WTC11 (cell line): ENCODE results near the gene GSG1L. TPM values are rescaled to one million over a fixed set of nuclear protein-coding genes. Genes with fewer than 3 reads are reported as not detected.

ENCODE experiments used
- ATAC-seq: fragments of 200-7000 bp; cut with Tn5 transposase; 2 replicates; pipeline ENCODE4 v1.10.0; 2021; ENCODE audit warnings: mild to moderate bottlenecking, moderate library complexity
- CTCF ChIA-PET: fragments of 300-600 bp; sonication (Branson Sonifier 250); formaldehyde crosslinking; loops from one replicate; lab custom pipeline; 2021; ENCODE audit warnings: antibody characterized with exemption; lab: Charles Lee
- POLR2A ChIA-PET: fragments of 350-600 bp; sonication (Branson Sonifier 250); formaldehyde crosslinking; loops from one replicate; lab custom pipeline; 2021; ENCODE audit warnings: antibody characterized with exemption; lab: Charles Lee
- DNase-seq: peaks from one replicate; pipeline ENCODE4 v3.0.0; 2021; ENCODE audit warnings: low spot score
- H3K27ac Mint-ChIP-seq: 2 replicates; pipeline ENCODE4 v1.8.0; 2021; ENCODE audit warnings: mixed read lengths
- H3K27me3 Mint-ChIP-seq: 2 replicates; pipeline ENCODE4 v1.8.0; 2021; ENCODE audit warnings: low read depth, mild to moderate bottlenecking, moderate library complexity, mixed read lengths
- H3K36me3 Mint-ChIP-seq: 2 replicates; pipeline ENCODE4 v1.8.0; 2021; ENCODE audit warnings: mixed read lengths
- H3K4me1 Mint-ChIP-seq: 2 replicates; pipeline ENCODE4 v1.8.0; 2022; ENCODE audit warnings: mixed read lengths
- H3K4me3 Mint-ChIP-seq: 2 replicates; pipeline ENCODE4 v1.8.0; 2021; ENCODE audit warnings: mild to moderate bottlenecking, moderate library complexity, mixed read lengths
- H3K9me3 Mint-ChIP-seq: 2 replicates; pipeline ENCODE4 v1.8.0; 2021; ENCODE audit warnings: mixed read lengths
- ATF3 ChIP-seq: sonication (generic); formaldehyde crosslinking; conservative IDR thresholded peaks from 2 replicates; pipeline ENCODE4 v1.8.1; 2022; ENCODE audit warnings: mild to moderate bottlenecking, missing genetic modification reagents
- E2F5 ChIP-seq: sonication (generic); formaldehyde crosslinking; IDR thresholded peaks from 2 replicates; pipeline ENCODE4 v1.8.1; 2022; ENCODE audit warnings: mild to moderate bottlenecking, moderate library complexity, missing genetic modification reagents
- FOXP1 ChIP-seq: sonication (generic); formaldehyde crosslinking; IDR thresholded peaks from 2 replicates; pipeline ENCODE4 v1.8.0; 2022; ENCODE audit warnings: missing genetic modification reagents, mild to moderate bottlenecking, moderate library complexity, borderline replicate concordance
- NFE2L1 ChIP-seq: sonication (generic); formaldehyde crosslinking; IDR thresholded peaks from 2 replicates; pipeline ENCODE4 v1.8.1; 2023; ENCODE audit warnings: missing genetic modification reagents
- RELA ChIP-seq: sonication (generic); formaldehyde crosslinking; IDR thresholded peaks from 2 replicates; pipeline ENCODE4 v1.8.1; 2022; ENCODE audit warnings: missing genetic modification reagents, mild to moderate bottlenecking, borderline replicate concordance
- ZNF219 ChIP-seq: sonication (generic); formaldehyde crosslinking; IDR thresholded peaks from 2 replicates; pipeline ENCODE4 v1.8.0; 2023; ENCODE audit warnings: missing genetic modification reagents, mild to moderate bottlenecking, borderline replicate concordance
- total RNA-seq: library from RNA; stranded (reverse); gene quantifications from 3 replicates; pipeline ENCODE4 v1.2.3, GENCODE V29; 2021
- TF ChIP-seq, protein P1 (sequence below): fragments of 250-450 bp; sonication (Bioruptor Pico); conservative IDR thresholded peaks from 2 replicates; pipeline ENCODE4 v1.9.0; 2021; ENCODE audit warnings: mild to moderate bottlenecking
- TF ChIP-seq, protein P2 (sequence below): fragments of 250-450 bp; sonication (Bioruptor Pico); IDR thresholded peaks from 2 replicates; pipeline ENCODE4 v2.1.2; 2022; ENCODE audit warnings: mild to moderate bottlenecking, moderate library complexity
- TF ChIP-seq, protein P3 (sequence below): sonication (generic); formaldehyde crosslinking; IDR thresholded peaks from 2 replicates; pipeline ENCODE4 v1.8.1; 2022; ENCODE audit warnings: low read depth, mild to moderate bottlenecking, moderate library complexity, missing genetic modification reagents, borderline replicate concordance
- TF ChIP-seq, protein P4 (sequence below): fragments of 200-600 bp; IDR thresholded peaks from 2 replicates; pipeline ENCODE4 v1.8.0; 2022; ENCODE audit warnings: antibody characterized with exemption

The GSG1L gene
- total RNA-seq, 1 experiment from 2014 or later, result 0.28 TPM

DNA sequence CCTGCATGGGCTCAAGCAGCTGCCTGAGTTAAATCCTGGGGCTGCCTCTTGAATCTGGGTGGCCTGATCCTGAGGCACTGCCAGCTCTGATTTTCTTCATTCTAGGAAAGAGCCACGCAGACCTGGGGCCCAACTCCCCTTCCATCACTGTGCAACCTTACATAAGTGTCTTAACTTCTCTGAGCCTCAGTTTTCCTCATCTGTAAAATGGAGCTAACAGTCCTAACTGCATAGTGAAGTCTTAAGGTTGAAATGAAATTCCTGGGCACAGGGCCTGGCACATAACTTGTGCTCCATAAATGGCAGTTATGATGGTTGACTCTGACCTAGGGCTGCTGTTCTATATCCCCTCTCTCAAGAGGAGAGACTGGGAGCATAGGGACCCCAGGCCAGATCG lies 236.6 kb downstream of the GSG1L start:
- H3K27ac Mint-ChIP-seq, result no peak overlapping the region
- CTCF ChIA-PET, result interaction anchor here (1.3 to 1.4 kb wide), 2 partner anchors 32 to 47 kb away, joined by 3 read pairs; no protein-coding TSS in a partner anchor
- DNase-seq (no peak), ATAC-seq (no peak)
- no peak overlapping the region for H3K4me3 Mint-ChIP-seq
- TF ChIP-seq, protein P1, sequence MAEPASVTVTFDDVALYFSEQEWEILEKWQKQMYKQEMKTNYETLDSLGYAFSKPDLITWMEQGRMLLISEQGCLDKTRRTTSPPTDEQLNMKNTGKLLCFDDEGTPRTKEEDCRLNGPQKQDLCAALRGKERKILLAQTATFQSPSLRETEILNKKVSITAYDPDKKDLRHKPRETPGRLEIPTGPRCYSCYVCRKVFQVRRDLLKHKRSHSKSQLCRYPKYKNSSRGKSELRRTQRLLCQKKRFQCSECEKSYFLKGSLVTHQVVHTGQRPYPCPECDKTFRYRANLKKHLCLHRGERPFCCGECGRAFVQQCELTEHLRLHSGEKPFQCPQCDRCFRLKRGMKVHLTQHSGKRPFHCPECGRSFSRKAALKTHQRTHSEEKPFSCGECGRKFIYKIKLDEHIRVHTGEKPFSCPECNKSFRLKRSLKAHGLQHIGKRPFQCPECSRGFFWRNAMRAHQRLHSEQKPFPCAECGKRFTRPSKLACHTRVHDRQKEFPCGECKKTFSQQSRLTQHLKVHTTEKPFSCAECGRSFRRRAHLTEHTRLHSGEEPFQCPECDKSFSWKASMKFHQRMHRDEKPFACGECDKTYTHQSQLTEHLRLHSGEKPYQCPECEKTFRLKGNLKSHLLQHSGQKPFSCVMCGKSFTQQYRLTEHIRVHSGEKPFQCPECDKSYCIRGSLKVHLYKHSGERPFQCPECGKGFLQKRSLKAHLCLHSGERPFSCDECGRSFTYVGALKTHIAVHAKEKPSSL (CRISPR knock-in tag), result no peak
- TF ChIP-seq FOXP1 (CRISPR knock-in tag) (no peak), NFE2L1 (CRISPR knock-in tag) (no peak)
- H3K27me3 Mint-ChIP-seq, result peaks cover 6% of the 10 kb centered on the region
- H3K36me3 Mint-ChIP-seq, result peaks cover 10% of the 10 kb centered on the region
- H3K9me3 Mint-ChIP-seq, result peaks cover 26% of the 10 kb centered on the region
- POLR2A ChIA-PET, result no interaction called here
- H3K4me1 Mint-ChIP-seq, result peaks cover 3% of the 10 kb centered on the region; the same call in 1 of the 2 replicates

- Mint-ChIP-seq H3K36me3 (peaks cover 10% of the 10 kb centered on the region), H3K27ac (no peak overlapping the region)
These were observed 237.2 kb downstream of the GSG1L start for GRCh38 chr16:27826081-27826892.

More at GRCh38 chr16:27826081-27826892, 237.2 kb downstream of the GSG1L start:
- ChIA-PET POLR2A (no interaction called here), CTCF (interaction anchor here (1.3 to 1.8 kb wide), 3 partner anchors 33 to 46 kb away, joined by 3 to 5 read pairs (median 3); no protein-coding TSS in a partner anchor)
- TF ChIP-seq E2F5 (CRISPR knock-in tag), result no peak
- TF ChIP-seq, protein P1 (CRISPR knock-in tag), result no peak
- TF ChIP-seq, protein P2, sequence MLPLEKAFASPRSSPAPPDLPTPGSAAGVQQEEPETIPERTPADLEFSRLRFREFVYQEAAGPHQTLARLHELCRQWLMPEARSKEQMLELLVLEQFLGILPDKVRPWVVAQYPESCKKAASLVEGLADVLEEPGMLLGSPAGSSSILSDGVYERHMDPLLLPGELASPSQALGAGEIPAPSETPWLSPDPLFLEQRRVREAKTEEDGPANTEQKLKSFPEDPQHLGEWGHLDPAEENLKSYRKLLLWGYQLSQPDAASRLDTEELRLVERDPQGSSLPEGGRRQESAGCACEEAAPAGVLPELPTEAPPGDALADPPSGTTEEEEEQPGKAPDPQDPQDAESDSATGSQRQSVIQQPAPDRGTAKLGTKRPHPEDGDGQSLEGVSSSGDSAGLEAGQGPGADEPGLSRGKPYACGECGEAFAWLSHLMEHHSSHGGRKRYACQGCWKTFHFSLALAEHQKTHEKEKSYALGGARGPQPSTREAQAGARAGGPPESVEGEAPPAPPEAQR (CRISPR knock-in tag), result no peak
- no peak for TF ChIP-seq ZNF219 (CRISPR knock-in tag)
- no peak for TF ChIP-seq ATF3
- TF ChIP-seq, protein P3, sequence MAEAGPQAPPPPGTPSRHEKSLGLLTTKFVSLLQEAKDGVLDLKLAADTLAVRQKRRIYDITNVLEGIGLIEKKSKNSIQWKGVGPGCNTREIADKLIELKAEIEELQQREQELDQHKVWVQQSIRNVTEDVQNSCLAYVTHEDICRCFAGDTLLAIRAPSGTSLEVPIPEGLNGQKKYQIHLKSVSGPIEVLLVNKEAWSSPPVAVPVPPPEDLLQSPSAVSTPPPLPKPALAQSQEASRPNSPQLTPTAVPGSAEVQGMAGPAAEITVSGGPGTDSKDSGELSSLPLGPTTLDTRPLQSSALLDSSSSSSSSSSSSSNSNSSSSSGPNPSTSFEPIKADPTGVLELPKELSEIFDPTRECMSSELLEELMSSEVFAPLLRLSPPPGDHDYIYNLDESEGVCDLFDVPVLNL, result no peak
- no peak for TF ChIP-seq RELA (CRISPR knock-in tag)
- TF ChIP-seq, protein P4, sequence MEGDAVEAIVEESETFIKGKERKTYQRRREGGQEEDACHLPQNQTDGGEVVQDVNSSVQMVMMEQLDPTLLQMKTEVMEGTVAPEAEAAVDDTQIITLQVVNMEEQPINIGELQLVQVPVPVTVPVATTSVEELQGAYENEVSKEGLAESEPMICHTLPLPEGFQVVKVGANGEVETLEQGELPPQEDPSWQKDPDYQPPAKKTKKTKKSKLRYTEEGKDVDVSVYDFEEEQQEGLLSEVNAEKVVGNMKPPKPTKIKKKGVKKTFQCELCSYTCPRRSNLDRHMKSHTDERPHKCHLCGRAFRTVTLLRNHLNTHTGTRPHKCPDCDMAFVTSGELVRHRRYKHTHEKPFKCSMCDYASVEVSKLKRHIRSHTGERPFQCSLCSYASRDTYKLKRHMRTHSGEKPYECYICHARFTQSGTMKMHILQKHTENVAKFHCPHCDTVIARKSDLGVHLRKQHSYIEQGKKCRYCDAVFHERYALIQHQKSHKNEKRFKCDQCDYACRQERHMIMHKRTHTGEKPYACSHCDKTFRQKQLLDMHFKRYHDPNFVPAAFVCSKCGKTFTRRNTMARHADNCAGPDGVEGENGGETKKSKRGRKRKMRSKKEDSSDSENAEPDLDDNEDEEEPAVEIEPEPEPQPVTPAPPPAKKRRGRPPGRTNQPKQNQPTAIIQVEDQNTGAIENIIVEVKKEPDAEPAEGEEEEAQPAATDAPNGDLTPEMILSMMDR, result no peak
- H3K4me1 Mint-ChIP-seq, result peaks cover 3% of the 10 kb centered on the region; the same call in 1 of the 2 replicates
- H3K27me3 Mint-ChIP-seq, result peaks cover 6% of the 10 kb centered on the region
- ATAC-seq, result no peak
- H3K9me3 Mint-ChIP-seq, result peaks cover 25% of the 10 kb centered on the region
- no peak for DNase-seq
- no peak overlapping the region for H3K4me3 Mint-ChIP-seq
